K562 (cell line): ENCODE data around the gene TAP2. TPM values are rescaled to one million over a fixed set of nuclear protein-coding genes. Genes with fewer than 3 reads are reported as not detected.

Experiments used
- BCL6 ChIP-seq: fragments of 250-450 bp; sonication (Bioruptor Pico); IDR thresholded peaks from 2 replicates; pipeline ENCODE4 v1.4.0; 2020
- C11orf30 ChIP-seq: fragments of 450-650 bp; IDR thresholded peaks from 2 replicates; pipeline ENCODE4 v1.6.1; 2016; ENCODE audit warnings: low read depth, mild to moderate bottlenecking
- CHD2 ChIP-seq: IDR thresholded peaks from 2 replicates; pipeline ENCODE4 v1.6.1; 2011; ENCODE audit warnings: low read depth, low read length
- ESRRA ChIP-seq: fragments of 450-650 bp; IDR thresholded peaks from 2 replicates; pipeline ENCODE4 v1.6.1; 2014; ENCODE audit warnings: low read depth, mild to moderate bottlenecking, moderate library complexity, borderline replicate concordance
- HDAC3 ChIP-seq: fragments of 450-650 bp; IDR thresholded peaks from 2 replicates; pipeline ENCODE4 v1.6.1; 2018; ENCODE audit warnings: borderline replicate concordance, mild to moderate bottlenecking, moderate library complexity; ENCODE audit not compliant: partially characterized antibody
- RFX1 ChIP-seq: fragments of 450-650 bp; IDR thresholded peaks from 2 replicates; pipeline ENCODE4 v1.6.1; 2016; ENCODE audit warnings: mild to moderate bottlenecking, moderate library complexity
- SLC30A9 ChIP-seq: fragments of 250-450 bp; sonication (Bioruptor Pico); IDR thresholded peaks from 2 replicates; pipeline ENCODE4 v1.8.0; 2022; ENCODE audit warnings: mild to moderate bottlenecking, moderate library complexity
- STAT6 ChIP-seq: sonication (generic); formaldehyde crosslinking; IDR thresholded peaks from 2 replicates; pipeline ENCODE4 v1.8.1; 2023; ENCODE audit warnings: mild to moderate bottlenecking, missing genetic modification reagents
- TEAD4 ChIP-seq, 2 experiments: sonication (generic) in 1 of 2; formaldehyde crosslinking in 1 of 2; IDR thresholded peaks; 2 replicates each; pipeline versions ENCODE4 v1.6.1 to v1.8.0; 2012 to 2022; ENCODE audit warnings: borderline replicate concordance in 1 of 2, inconsistent platforms in 1 of 2, low read length in 1 of 2, mild to moderate bottlenecking in 1 of 2, missing genetic modification reagents in 1 of 2
- ZBTB17 ChIP-seq: fragments of 450-650 bp; formaldehyde crosslinking; IDR thresholded peaks from 2 replicates; pipeline ENCODE4 v1.4.0; 2020; ENCODE audit warnings: mild to moderate bottlenecking
- ZBTB40 ChIP-seq, 2 experiments: fragments of 450-650 bp in 1 of 2; sonication (generic) in 1 of 2; formaldehyde crosslinking in 1 of 2; IDR thresholded peaks; 2 replicates each; pipeline versions ENCODE4 v1.7.1 to v1.9.0; 2016 to 2022; ENCODE audit warnings: inconsistent platforms in 1 of 2, mild to moderate bottlenecking in 1 of 2, missing genetic modification reagents in 1 of 2
- ZNF121 ChIP-seq: sonication (generic); formaldehyde crosslinking; conservative IDR thresholded peaks from 2 replicates; pipeline ENCODE4 v1.8.0; 2022; ENCODE audit warnings: missing genetic modification reagents
- polyA plus RNA-seq, 8 experiments: library from polyadenylated mRNA; depleted of rRNA in 4 of 8; stranded (reverse) in 5 of 8; unstranded in 3 of 8; fragments of >200 nt; fragmentation: Nextera tagmentation in 2 of 8; fragmentation: Illumina TruSeq in 1 of 8; extraction: Ambion mirVana in 2 of 8; extraction: Trizol in 1 of 8; gene quantifications; 2 replicates each; pipeline versions ENCODE4 v1.2.1 to v1.2.3, GENCODE V29; 2011 to 2014; ENCODE audit warnings: inconsistent platforms in 1 of 8, missing spikeins in 1 of 8
- total RNA-seq, 7 experiments: library from RNA; depleted of rRNA in 6 of 7; stranded (reverse); fragments of >200 nt in 6 of 7; fragmentation: Illumina TruSeq in 2 of 7; extraction: Trizol in 2 of 7; gene quantifications; 2 replicates each; pipeline versions ENCODE4 v1.2.1 to v1.2.3, GENCODE V29; 2011 to 2021; ENCODE audit warnings: low replicate concordance in 1 of 7
- TF ChIP-seq, protein P1 (sequence below): fragments of 450-650 bp; formaldehyde crosslinking; IDR thresholded peaks from 2 replicates; pipeline ENCODE4 v1.4.0; 2020; ENCODE audit warnings: mild to moderate bottlenecking, mixed read lengths

The TAP2 gene
- total and polyA plus RNA-seq, 9 of the 15 experiments (the other 6 are each of a cell fraction or from before 2014, with no cell fraction given), result 2.0 to 53.5 (median 19.6) TPM

- TF ChIP-seq TEAD4 (IDR thresholded peaks at IDR 0.05; ENCODE audit: low read length), result no peak
- no peak for TF ChIP-seq TEAD4 (CRISPR knock-in tag; IDR thresholded peaks at IDR 0.05; ENCODE audit: borderline replicate concordance)
- no peak for TF ChIP-seq ZBTB40 (IDR thresholded peaks at IDR 0.05)
- TF ChIP-seq ZBTB40 (CRISPR knock-in tag; IDR thresholded peaks at IDR 0.05), result no peak
- TF ChIP-seq HDAC3, result no peak
- no peak for TF ChIP-seq C11orf30
- TF ChIP-seq ZBTB17 (CRISPR knock-in tag), result no peak
- no peak for TF ChIP-seq SLC30A9 (CRISPR knock-in tag)
- TF ChIP-seq CHD2, result no peak
- TF ChIP-seq ZNF121 (CRISPR knock-in tag), result no peak
- TF ChIP-seq STAT6, result no peak
- no peak for TF ChIP-seq BCL6
- TF ChIP-seq, protein P1, sequence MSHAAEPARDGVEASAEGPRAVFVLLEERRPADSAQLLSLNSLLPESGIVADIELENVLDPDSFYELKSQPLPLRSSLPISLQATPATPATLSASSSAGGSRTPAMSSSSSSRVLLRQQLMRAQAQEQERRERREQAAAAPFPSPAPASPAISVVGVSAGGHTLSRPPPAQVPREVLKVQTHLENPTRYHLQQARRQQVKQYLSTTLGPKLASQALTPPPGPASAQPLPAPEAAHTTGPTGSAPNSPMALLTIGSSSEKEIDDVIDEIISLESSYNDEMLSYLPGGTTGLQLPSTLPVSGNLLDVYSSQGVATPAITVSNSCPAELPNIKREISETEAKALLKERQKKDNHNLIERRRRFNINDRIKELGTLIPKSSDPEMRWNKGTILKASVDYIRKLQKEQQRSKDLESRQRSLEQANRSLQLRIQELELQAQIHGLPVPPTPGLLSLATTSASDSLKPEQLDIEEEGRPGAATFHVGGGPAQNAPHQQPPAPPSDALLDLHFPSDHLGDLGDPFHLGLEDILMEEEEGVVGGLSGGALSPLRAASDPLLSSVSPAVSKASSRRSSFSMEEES (CRISPR knock-in tag), result no peak
- no peak for TF ChIP-seq RFX1
- TF ChIP-seq ESRRA, result no peak
Observed at GRCh38 chr6:32796848-32797776, 41.4 kb downstream of the TAP2 start (continued).
